BE2C (cell line): ENCODE measurements around the gene EP400.

Experiments used
- DNase-seq: peaks from one replicate; pipeline ENCODE4 v3.0.0-alpha.2; 2020
- H3K27me3 ChIP-seq: fragments of 250-450 bp; sonication (Bioruptor Pico); 2 replicates; pipeline ENCODE4 v1.5.1; 2020; ENCODE audit warnings: mild to moderate bottlenecking
- H3K36me3 ChIP-seq: fragments of 250-450 bp; sonication (Bioruptor Pico); 2 replicates; pipeline ENCODE4 v1.5.1; 2020; ENCODE audit warnings: mild to moderate bottlenecking
- H3K4me1 ChIP-seq: fragments of 250-450 bp; sonication (Bioruptor Pico); 2 replicates; pipeline ENCODE4 v1.5.1; 2020
- H3K4me3 ChIP-seq: 2 replicates; pipeline ENCODE4 v1.5.1; 2011; ENCODE audit warnings: low read depth, low read length
- H3K9me3 ChIP-seq: fragments of 250-450 bp; sonication (Bioruptor Pico); 2 replicates; pipeline ENCODE4 v1.5.1; 2020
- TF ChIP-seq, protein P1 (sequence below): IDR thresholded peaks from 2 replicates; pipeline ENCODE4 v1.5.1; 2012; ENCODE audit warnings: mild to moderate bottlenecking, low read depth, low read length

The EP400 gene

DNA sequence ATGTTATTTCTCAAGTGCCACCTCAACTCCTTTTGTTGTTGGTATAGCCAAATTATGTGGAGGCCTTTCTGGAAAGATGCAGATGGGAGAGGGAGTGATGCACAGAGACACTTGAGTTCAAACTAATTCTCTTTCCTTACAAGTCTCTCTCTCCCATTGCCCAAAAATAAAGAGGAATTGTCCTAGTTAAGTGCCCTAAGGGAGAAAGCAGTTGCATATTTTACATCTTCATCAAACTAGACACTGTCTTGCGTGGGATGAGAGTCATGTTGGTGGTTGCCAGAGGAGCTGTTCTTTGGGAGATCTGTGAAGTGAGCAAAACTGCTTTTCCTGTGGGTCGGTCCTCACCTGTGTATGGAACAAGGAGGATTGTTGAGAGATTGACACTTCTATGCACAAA lies 72.2 kb downstream of the EP400 start:
- Histone ChIP-seq H3K27me3 (no peaks in the 10 kb centered on the region), H3K4me1 (no peaks in the 10 kb centered on the region), H3K9me3 (no peaks in the 10 kb centered on the region), H3K4me3 (no peak overlapping the region), H3K36me3 (peaks cover 85% of the 10 kb centered on the region)
- no peak for DNase-seq
- TF ChIP-seq, protein P1, sequence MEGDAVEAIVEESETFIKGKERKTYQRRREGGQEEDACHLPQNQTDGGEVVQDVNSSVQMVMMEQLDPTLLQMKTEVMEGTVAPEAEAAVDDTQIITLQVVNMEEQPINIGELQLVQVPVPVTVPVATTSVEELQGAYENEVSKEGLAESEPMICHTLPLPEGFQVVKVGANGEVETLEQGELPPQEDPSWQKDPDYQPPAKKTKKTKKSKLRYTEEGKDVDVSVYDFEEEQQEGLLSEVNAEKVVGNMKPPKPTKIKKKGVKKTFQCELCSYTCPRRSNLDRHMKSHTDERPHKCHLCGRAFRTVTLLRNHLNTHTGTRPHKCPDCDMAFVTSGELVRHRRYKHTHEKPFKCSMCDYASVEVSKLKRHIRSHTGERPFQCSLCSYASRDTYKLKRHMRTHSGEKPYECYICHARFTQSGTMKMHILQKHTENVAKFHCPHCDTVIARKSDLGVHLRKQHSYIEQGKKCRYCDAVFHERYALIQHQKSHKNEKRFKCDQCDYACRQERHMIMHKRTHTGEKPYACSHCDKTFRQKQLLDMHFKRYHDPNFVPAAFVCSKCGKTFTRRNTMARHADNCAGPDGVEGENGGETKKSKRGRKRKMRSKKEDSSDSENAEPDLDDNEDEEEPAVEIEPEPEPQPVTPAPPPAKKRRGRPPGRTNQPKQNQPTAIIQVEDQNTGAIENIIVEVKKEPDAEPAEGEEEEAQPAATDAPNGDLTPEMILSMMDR: no peak

GRCh38 chr12:132023658-132024057 lies 73.9 kb downstream of the EP400 start:
- Histone ChIP-seq H3K9me3 (no peaks in the 10 kb centered on the region), H3K4me3 (no peak overlapping the region), H3K36me3 (peaks cover 78% of the 10 kb centered on the region), H3K4me1 (no peaks in the 10 kb centered on the region), H3K27me3 (no peaks in the 10 kb centered on the region)
- DNase-seq: no peak
- TF ChIP-seq, protein P1: no peak

- TF ChIP-seq, protein P1: no peak
- H3K27me3 ChIP-seq: no peaks in the 10 kb centered on the region
- no peaks in the 10 kb centered on the region for H3K4me1 ChIP-seq
- DNase-seq: no peak
- no peak overlapping the region for H3K4me3 ChIP-seq
- H3K9me3 ChIP-seq: no peaks in the 10 kb centered on the region
- H3K36me3 ChIP-seq: peaks cover 77% of the 10 kb centered on the region
These were observed 75.0 kb downstream of the EP400 start for GRCh38 chr12:132024758-132025157.

GRCh38 chr12:132025526-132025925 lies 75.8 kb downstream of the EP400 start:
- Histone ChIP-seq H3K27me3 (no peaks in the 10 kb centered on the region), H3K4me1 (no peaks in the 10 kb centered on the region), H3K36me3 (peaks cover 77% of the 10 kb centered on the region), H3K9me3 (no peaks in the 10 kb centered on the region), H3K4me3 (no peak overlapping the region)
- TF ChIP-seq, protein P1: no peak
- no peak for DNase-seq

DNA sequence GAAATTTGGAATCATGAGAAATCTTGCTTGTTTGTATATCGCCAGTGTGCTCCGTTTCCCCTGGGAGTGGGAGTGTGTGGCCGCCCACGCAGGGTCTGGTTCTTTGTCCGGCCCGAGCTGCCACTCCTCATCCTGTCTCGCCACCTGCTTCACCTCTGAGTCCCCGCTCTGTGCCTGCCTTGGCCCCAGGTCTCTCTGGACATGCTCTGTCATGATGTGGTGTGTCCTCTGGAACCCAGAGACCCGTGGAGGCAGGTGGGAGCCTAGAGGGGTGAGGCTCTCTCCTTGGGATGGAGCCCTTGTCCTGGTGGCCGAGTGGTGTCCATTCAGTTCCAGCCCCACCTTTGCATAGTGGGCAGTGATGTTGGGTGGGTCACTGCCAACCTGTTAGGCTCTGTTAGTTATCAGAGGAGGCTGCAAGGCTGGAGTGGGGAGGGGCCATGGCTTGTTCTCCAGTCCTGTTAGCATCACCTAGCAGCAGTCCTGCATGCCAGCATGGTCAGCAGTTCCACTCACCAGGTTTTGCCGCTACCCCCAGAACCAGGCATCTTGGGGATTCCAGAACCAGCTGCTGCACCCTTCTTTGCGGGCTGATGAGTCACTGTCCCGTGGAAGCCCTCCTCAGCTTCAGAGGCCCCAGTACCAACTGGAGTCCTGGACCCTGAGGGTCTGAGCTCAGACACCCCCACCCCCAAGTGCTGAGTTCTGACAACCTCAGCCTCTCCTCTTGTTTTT lies 76.5 kb downstream of the EP400 start:
- TF ChIP-seq, protein P1: no peak
- peaks cover 79% of the 10 kb centered on the region for H3K36me3 ChIP-seq
- no peaks in the 10 kb centered on the region for H3K9me3 ChIP-seq

GRCh38 chr12:132026796-132027500 lies 77.2 kb downstream of the EP400 start:
- Histone ChIP-seq H3K4me1 (no peaks in the 10 kb centered on the region), H3K9me3 (no peaks in the 10 kb centered on the region), H3K27me3 (no peaks in the 10 kb centered on the region), H3K4me3 (no peak overlapping the region), H3K36me3 (peaks cover 77% of the 10 kb centered on the region)
- TF ChIP-seq, protein P1: no peak
- no peak for DNase-seq

More for the DNA sequence above, 76.5 kb downstream of the EP400 start:
- Histone ChIP-seq H3K4me3 (no peak overlapping the region), H3K27me3 (no peaks in the 10 kb centered on the region), H3K4me1 (no peaks in the 10 kb centered on the region)
- DNase-seq: no peak
